MM.1S (cell line): ENCODE measurements around the gene GAK.

Source experiments
- DNase-seq: peaks from one replicate; pipeline ENCODE4 v3.0.0-alpha.2; 2015
- H2AFZ ChIP-seq: fragments of 300-600 bp; sonication (generic); 2 replicates; pipeline ENCODE4 v1.6.0; 2016; ENCODE audit warnings: antibody characterized with exemption, low read length
- H3F3A ChIP-seq: fragments of 300-600 bp; sonication (generic); 2 replicates; pipeline ENCODE4 v1.6.1; 2016; ENCODE audit warnings: mild to moderate bottlenecking, antibody characterized with exemption, low read length, moderate library complexity, mixed read lengths; ENCODE audit not compliant: insufficient read depth
- H3K27ac ChIP-seq: fragments of 300-600 bp; sonication (generic); 2 replicates; pipeline ENCODE4 v1.5.1; 2016; ENCODE audit warnings: mild to moderate bottlenecking, low read length
- H3K27me3 ChIP-seq: fragments of 300-600 bp; sonication (generic); replicated peaks from 2 replicates; pipeline ENCODE4 v1.6.0; 2016; ENCODE audit warnings: low read length; ENCODE audit not compliant: insufficient read depth
- H3K36me3 ChIP-seq: fragments of 300-600 bp; sonication (generic); replicated peaks from 2 replicates; pipeline ENCODE4 v1.6.1; 2016; ENCODE audit warnings: mild to moderate bottlenecking, low read length, mixed read lengths; ENCODE audit not compliant: insufficient read depth
- H3K4me1 ChIP-seq: fragments of 300-600 bp; sonication (generic); 2 replicates; pipeline ENCODE4 v1.6.1; 2016; ENCODE audit warnings: low read length, mixed read lengths
- H3K4me2 ChIP-seq: fragments of 300-600 bp; sonication (generic); 2 replicates; pipeline ENCODE4 v1.6.0; 2016; ENCODE audit warnings: low read depth, low read length
- H3K4me3 ChIP-seq: fragments of 300-600 bp; sonication (generic); 2 replicates; pipeline ENCODE4 v1.5.1; 2016; ENCODE audit warnings: low read length, mixed read lengths
- H3K79me2 ChIP-seq: fragments of 300-600 bp; sonication (generic); 2 replicates; pipeline ENCODE4 v1.6.1; 2016; ENCODE audit warnings: mixed run types, low read length, mixed read lengths
- H3K9ac ChIP-seq: fragments of 300-600 bp; sonication (generic); 2 replicates; pipeline ENCODE4 v1.6.1; 2016; ENCODE audit warnings: low read length, mixed read lengths
- H3K9me2 ChIP-seq: fragments of 300-600 bp; sonication (generic); replicated peaks from 2 replicates; pipeline ENCODE4 v1.6.1; 2016; ENCODE audit warnings: mild to moderate bottlenecking, low read length, mixed read lengths; ENCODE audit not compliant: insufficient read depth
- H3K9me3 ChIP-seq: fragments of 300-600 bp; sonication (generic); replicated peaks from 2 replicates; pipeline ENCODE4 v1.6.1; 2016; ENCODE audit warnings: mild to moderate bottlenecking, low read length, mixed read lengths; ENCODE audit not compliant: insufficient read depth
- H4K20me1 ChIP-seq: fragments of 300-600 bp; sonication (generic); 2 replicates; pipeline ENCODE4 v1.6.1; 2016; ENCODE audit warnings: mild to moderate bottlenecking, low read length, moderate library complexity, mixed read lengths; ENCODE audit not compliant: insufficient read depth
- EZH2 ChIP-seq: fragments of 300-600 bp; sonication (generic); optimal IDR thresholded peaks from 2 replicates; pipeline ENCODE3; 2017; ENCODE audit warnings: low read depth, mild to moderate bottlenecking, antibody characterized with exemption, low read length, mixed read lengths
- EZH2phosphoT487 ChIP-seq: fragments of 300-600 bp; sonication (generic); IDR thresholded peaks from 2 replicates; pipeline ENCODE4 v1.6.1; 2018; ENCODE audit warnings: antibody characterized with exemption, low read length
- TF ChIP-seq, protein P1 (sequence below): fragments of 300-600 bp; sonication (generic); IDR thresholded peaks from 2 replicates; pipeline ENCODE4 v1.5.1; 2016; ENCODE audit warnings: antibody characterized with exemption, low read length, mixed read lengths

The GAK gene

DNA sequence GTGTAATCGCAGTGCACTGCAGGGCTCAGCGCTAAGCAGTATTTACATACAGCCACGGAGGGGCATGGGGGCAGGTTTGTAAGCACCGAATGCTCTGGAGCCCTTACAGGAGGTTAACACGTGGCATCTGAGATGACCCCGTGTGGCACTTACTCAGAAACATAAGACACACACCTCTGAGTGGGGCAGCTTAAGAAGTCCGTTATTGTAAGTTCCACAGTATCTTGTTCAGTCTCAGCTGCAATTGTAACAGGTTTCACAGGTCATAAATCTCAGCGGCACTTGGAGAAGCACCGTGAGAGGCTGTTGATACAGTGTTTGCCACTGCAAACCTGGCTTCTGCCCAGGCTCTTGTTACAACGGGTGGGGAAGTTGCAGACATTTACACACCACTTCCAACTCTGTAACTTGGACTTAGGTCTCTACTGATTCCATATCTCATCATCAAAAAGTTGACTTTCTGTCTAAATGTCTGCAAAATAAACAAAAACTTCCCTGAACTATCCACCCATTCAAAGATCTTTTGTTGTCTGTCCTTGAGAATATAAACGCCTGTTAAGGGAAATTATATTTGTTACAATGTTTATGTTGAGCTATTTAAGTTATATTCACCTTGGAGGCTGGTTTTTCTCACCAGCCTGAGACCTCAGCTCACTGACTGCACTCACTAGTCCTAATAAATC is 116.5 kb downstream of the GAK start:
- Histone ChIP-seq H2AFZ (no peak overlapping the region), H3K9ac (no peak overlapping the region), H3K4me3 (no peak overlapping the region), H3K79me2 (no peaks in the 10 kb centered on the region), H3K27ac (no peak overlapping the region), H3K36me3 (no peaks in the 10 kb centered on the region), H3K27me3 (no peaks in the 10 kb centered on the region), H3F3A (no peaks in the 10 kb centered on the region), H3K4me2 (no peak overlapping the region), H3K9me3 (no peaks in the 10 kb centered on the region), H4K20me1 (no peaks in the 10 kb centered on the region), H3K4me1 (no peaks in the 10 kb centered on the region), H3K9me2 (no peaks in the 10 kb centered on the region)
- DNase-seq = no peak
- no peak for TF ChIP-seq EZH2
- TF ChIP-seq EZH2phosphoT487 = no peak
- TF ChIP-seq, protein P1, sequence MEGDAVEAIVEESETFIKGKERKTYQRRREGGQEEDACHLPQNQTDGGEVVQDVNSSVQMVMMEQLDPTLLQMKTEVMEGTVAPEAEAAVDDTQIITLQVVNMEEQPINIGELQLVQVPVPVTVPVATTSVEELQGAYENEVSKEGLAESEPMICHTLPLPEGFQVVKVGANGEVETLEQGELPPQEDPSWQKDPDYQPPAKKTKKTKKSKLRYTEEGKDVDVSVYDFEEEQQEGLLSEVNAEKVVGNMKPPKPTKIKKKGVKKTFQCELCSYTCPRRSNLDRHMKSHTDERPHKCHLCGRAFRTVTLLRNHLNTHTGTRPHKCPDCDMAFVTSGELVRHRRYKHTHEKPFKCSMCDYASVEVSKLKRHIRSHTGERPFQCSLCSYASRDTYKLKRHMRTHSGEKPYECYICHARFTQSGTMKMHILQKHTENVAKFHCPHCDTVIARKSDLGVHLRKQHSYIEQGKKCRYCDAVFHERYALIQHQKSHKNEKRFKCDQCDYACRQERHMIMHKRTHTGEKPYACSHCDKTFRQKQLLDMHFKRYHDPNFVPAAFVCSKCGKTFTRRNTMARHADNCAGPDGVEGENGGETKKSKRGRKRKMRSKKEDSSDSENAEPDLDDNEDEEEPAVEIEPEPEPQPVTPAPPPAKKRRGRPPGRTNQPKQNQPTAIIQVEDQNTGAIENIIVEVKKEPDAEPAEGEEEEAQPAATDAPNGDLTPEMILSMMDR = no peak

DNA sequence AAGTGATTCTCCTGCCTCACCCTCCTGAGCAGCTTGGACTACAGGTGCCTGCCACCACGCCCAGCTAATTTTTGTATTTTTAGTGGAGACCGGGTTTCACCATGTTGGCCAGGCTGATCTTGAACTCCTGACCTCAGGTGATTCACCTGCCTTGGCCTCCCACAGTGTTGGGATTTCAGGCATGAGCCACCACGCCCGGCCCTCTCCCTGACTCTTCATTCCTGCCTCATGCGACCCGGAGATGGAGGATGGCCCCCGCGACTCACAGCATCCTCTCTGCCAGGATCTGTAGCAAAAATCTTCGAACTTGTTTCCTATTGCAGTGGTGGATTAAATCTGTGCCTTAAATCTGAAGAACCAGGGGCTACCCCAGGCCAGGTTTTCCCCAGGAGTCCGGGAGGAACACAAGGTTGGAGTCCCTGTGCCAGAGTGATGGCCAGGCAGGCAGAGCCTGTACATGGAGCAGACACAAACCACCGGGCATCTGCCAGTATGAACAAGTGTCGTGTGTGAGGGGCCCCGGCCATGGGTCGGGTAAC is 117.7 kb downstream of the GAK start:
- Histone ChIP-seq H3K79me2 (no peaks in the 10 kb centered on the region), H3K27me3 (no peaks in the 10 kb centered on the region), H3K27ac (no peak overlapping the region), H3K9me2 (no peaks in the 10 kb centered on the region), H3K4me3 (no peak overlapping the region), H3F3A (no peaks in the 10 kb centered on the region), H4K20me1 (no peaks in the 10 kb centered on the region), H3K36me3 (no peaks in the 10 kb centered on the region), H3K9ac (no peak overlapping the region), H3K9me3 (no peaks in the 10 kb centered on the region), H3K4me2 (no peak overlapping the region), H2AFZ (no peak overlapping the region), H3K4me1 (no peaks in the 10 kb centered on the region)
- TF ChIP-seq, protein P1 = no peak
- TF ChIP-seq EZH2phosphoT487 = no peak
- DNase-seq = no peak

DNA sequence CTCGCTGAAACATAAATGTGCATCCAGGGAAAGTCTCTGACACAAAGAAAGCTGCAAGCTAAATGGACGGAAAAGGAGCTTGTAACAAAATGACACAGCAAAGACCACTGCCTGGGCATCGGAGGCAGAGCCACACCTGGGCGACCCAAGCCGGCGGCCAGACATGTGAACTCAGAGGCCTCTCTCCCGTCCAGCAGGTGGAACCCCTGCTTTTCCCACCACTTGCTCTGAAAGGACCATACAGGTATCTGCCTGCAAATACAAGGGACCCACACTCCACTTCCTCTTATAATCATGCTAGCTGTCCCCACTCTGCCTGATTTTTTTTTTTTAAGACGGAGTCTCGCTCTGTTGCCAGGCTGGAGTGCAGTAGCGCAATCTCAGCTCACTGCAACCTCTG is 118.2 kb downstream of the GAK start:
- Histone ChIP-seq H3K9me3 (no peaks in the 10 kb centered on the region), H3K79me2 (no peaks in the 10 kb centered on the region), H3F3A (no peaks in the 10 kb centered on the region), H3K4me3 (no peak overlapping the region), H3K27me3 (no peaks in the 10 kb centered on the region), H2AFZ (no peak overlapping the region), H4K20me1 (no peaks in the 10 kb centered on the region), H3K9ac (no peak overlapping the region), H3K9me2 (no peaks in the 10 kb centered on the region), H3K36me3 (no peaks in the 10 kb centered on the region), H3K4me2 (no peak overlapping the region), H3K4me1 (no peaks in the 10 kb centered on the region), H3K27ac (no peak overlapping the region)
- DNase-seq = no peak
- TF ChIP-seq, protein P1 = no peak
